ENCODE results near the gene ZNHIT1. TPM values are rescaled to one million over a fixed set of nuclear protein-coding genes. Genes with fewer than 3 reads are reported as not detected.
A peak's percentile ranks its signal among the peaks of the same experiment; 100 is the strongest.

Gene ZNHIT1
- total and polyA plus RNA-seq, 10 donors: 47.3 to 127 (median 68.0) TPM

GRCh38 chr7:101233907-101234547, 16.1 kb downstream of the ZNHIT1 start:
- no peak overlapping the region for H3K4me3 ChIP-seq
- DNase-seq: peak; percentile 68
- H3K4me1 ChIP-seq: peaks cover 5 to 72% (median 39%) of the 10 kb centered on the region in 6 donors
- intact Hi-C loops (cut with DNase I; ENCODE audit: low total_unique reads): no loop called here
- TF ChIP-seq POLR2AphosphoS5 (IDR thresholded peaks at IDR 0.05) (peak in 1 of 3 donors; percentile 51), POLR2A (IDR thresholded peaks at IDR 0.05) (no peak)
- H3K36me3 ChIP-seq: peaks cover 0 to 85% (median 14%) of the 10 kb centered on the region in 6 donors
- no peak overlapping the region for H3K27ac ChIP-seq
- H3K27me3 ChIP-seq (replicated peaks in 1 of 7): no peaks in the 10 kb centered on the region
- no peaks in the 10 kb centered on the region for H3K9me3 ChIP-seq
- 88 to 95% (median 92%) methylated on average over 13 to 21 of the region's 21 CpGs for WGBS, 5 donors

- Histone ChIP-seq H3K4me1 (peaks cover 5 to 78% (median 42%) of the 10 kb centered on the region in 6 donors), H3K27me3 (replicated peaks in 1 of 7) (no peaks in the 10 kb centered on the region), H3K27ac (no peak overlapping the region), H3K36me3 (peaks cover 0 to 85% (median 20%) of the 10 kb centered on the region in 6 donors), H3K4me3 (no peak overlapping the region), H3K9me3 (no peaks in the 10 kb centered on the region)
- intact Hi-C loops (cut with DNase I; ENCODE audit: low total_unique reads): no loop called here
- DNase-seq: no peak
- no peak for TF ChIP-seq POLR2AphosphoS5 (IDR thresholded peaks at IDR 0.05)
- no peak for TF ChIP-seq POLR2A (IDR thresholded peaks at IDR 0.05)
- TF ChIP-seq CTCF (IDR thresholded peaks at IDR 0.05 in 8 of 11, conservative IDR thresholded peaks at IDR 0.05 in 3 of 11): no peak
- 86 to 89% (median 88%) methylated on average over 4 to 5 of the region's 5 CpGs for WGBS, 5 donors
Measured at GRCh38 chr7:101234636-101235035, 16.7 kb downstream of the ZNHIT1 start.

- Histone ChIP-seq H3K4me1 (peaks cover 5 to 82% (median 46%) of the 10 kb centered on the region in 6 donors), H3K9me3 (no peaks in the 10 kb centered on the region), H3K4me3 (no peak overlapping the region), H3K27me3 (replicated peaks in 1 of 7) (no peaks in the 10 kb centered on the region), H3K27ac (no peak overlapping the region), H3K36me3 (peaks cover 0 to 85% (median 24%) of the 10 kb centered on the region in 6 donors)
- no peak for TF ChIP-seq POLR2AphosphoS5 (IDR thresholded peaks at IDR 0.05)
- TF ChIP-seq CTCF (IDR thresholded peaks at IDR 0.05 in 8 of 11, conservative IDR thresholded peaks at IDR 0.05 in 3 of 11): peak in 1 of 11 experiments; percentile 6
- intact Hi-C loops (cut with DNase I; ENCODE audit: low total_unique reads): no loop called here
- 66 to 81% (median 73%) methylated on average over 9 to 11 of the region's 11 CpGs for WGBS, 5 donors
- DNase-seq: no peak
Measured at GRCh38 chr7:101235050-101235449, 17.1 kb downstream of the ZNHIT1 start.

GRCh38 chr7:101235522-101235921, 17.6 kb downstream of the ZNHIT1 start:
- peaks cover 0 to 86% (median 29%) of the 10 kb centered on the region in 6 donors for H3K36me3 ChIP-seq
- H3K9me3 ChIP-seq: no peaks in the 10 kb centered on the region
- 52 to 77% (median 68%) methylated on average over 5 to 9 of the region's 9 CpGs for WGBS, 5 donors
- TF ChIP-seq POLR2A (IDR thresholded peaks at IDR 0.05) (no peak), POLR2AphosphoS5 (IDR thresholded peaks at IDR 0.05) (no peak), CTCF (IDR thresholded peaks at IDR 0.05 in 8 of 11, conservative IDR thresholded peaks at IDR 0.05 in 3 of 11) (no peak)
- peak overlapping the region in 2 of 8 donors; percentile 98 to 99 for H3K27ac ChIP-seq
- H3K27me3 ChIP-seq (replicated peaks in 1 of 7): no peaks in the 10 kb centered on the region
- H3K4me3 ChIP-seq: peak overlapping the region in 1 of 8 donors; percentile 55
- intact Hi-C loops (cut with DNase I; ENCODE audit: low total_unique reads): no loop called here
- peak; percentile 66 for DNase-seq
- peaks cover 5 to 84% (median 49%) of the 10 kb centered on the region in 6 donors for H3K4me1 ChIP-seq

All from spleen (tissue), 11 donors.